Measurements from ENCODE around the gene PTMS. TPM values are rescaled to one million over a fixed set of nuclear protein-coding genes. Genes with fewer than 3 reads are reported as not detected.

Gene PTMS
- total and polyA plus RNA-seq, 8 donors: 41.0 to 276 (median 77.5) TPM

- Histone ChIP-seq H3K27me3 (no peaks in the 10 kb centered on the region), H3K4me3 (no peak overlapping the region), H3K4me1 (peaks cover 0 to 9% (median 0%) of the 10 kb centered on the region in 3 donors), H3K9me3 (no peaks in the 10 kb centered on the region), H3K27ac (no peak overlapping the region), H3K36me3 (no peaks in the 10 kb centered on the region)
- intact Hi-C loops (cut with DNase I): no loop called here
- ATAC-seq (no peak), FAIRE-seq (no peak), DNase-seq (no peak)
- no peak for TF ChIP-seq CTCF (IDR thresholded peaks at IDR 0.05)
- 86 to 93% methylated on average over 4 of the region's 4 CpGs for WGBS, 2 donors
Measured at GRCh38 chr12:6771091-6771495, 4.9 kb downstream of the PTMS start.

GRCh38 chr12:6771509-6772330 is 5.6 kb downstream of the PTMS start:
- no peaks in the 10 kb centered on the region for H3K36me3 ChIP-seq
- FAIRE-seq (no peak), ATAC-seq (no peak), DNase-seq (no peak)
- peaks cover 0 to 9% (median 0%) of the 10 kb centered on the region in 3 donors for H3K4me1 ChIP-seq
- 72 to 79% methylated on average over 12 of the region's 12 CpGs for WGBS, 2 donors
- no peak overlapping the region for H3K27ac ChIP-seq
- no peaks in the 10 kb centered on the region for H3K9me3 ChIP-seq
- H3K27me3 ChIP-seq: no peaks in the 10 kb centered on the region
- intact Hi-C loops (cut with DNase I): no loop called here
- H3K4me3 ChIP-seq: no peak overlapping the region
- no peak for TF ChIP-seq CTCF (IDR thresholded peaks at IDR 0.05)

- Histone ChIP-seq H3K4me3 (no peak within 1 kb of the TSS), H3K9me3 (no peaks in the 10 kb centered on the region), H3K27ac (no peak within 1 kb of the TSS), H3K36me3 (no peaks in the 10 kb centered on the region), H3K27me3 (no peaks in the 10 kb centered on the region), H3K4me1 (peaks cover 0 to 9% (median 0%) of the 10 kb centered on the region in 3 donors)
- intact Hi-C loops (cut with DNase I): no loop called here
- DNase-seq (no peak), FAIRE-seq (no peak), ATAC-seq (no peak)
- no peak for TF ChIP-seq CTCF (IDR thresholded peaks at IDR 0.05)
- 66 to 70% methylated on average over 12 to 15 of the region's 15 CpGs for WGBS, 2 donors
Measured at GRCh38 chr12:6772331-6772695, 6.2 kb downstream of the PTMS start, which contains the start of gene LAG3. Gene LAG3 (plus strand): TSS chr12:6772520. CDS start chr12:6772853, 333 bp downstream.

- Histone ChIP-seq H3K36me3 (no peaks in the 10 kb centered on the region), H3K27me3 (no peaks in the 10 kb centered on the region), H3K4me3 (peak overlapping the region in 1 of 4 donors; percentile 10), H3K4me1 (peaks cover 0 to 9% (median 0%) of the 10 kb centered on the region in 3 donors), H3K9me3 (no peaks in the 10 kb centered on the region), H3K27ac (no peak overlapping the region)
- intact Hi-C loops (cut with DNase I): no loop called here
- no peak for FAIRE-seq
- no peak for DNase-seq
- 74 to 75% methylated on average over 21 of the region's 21 CpGs for WGBS, 2 donors
- no peak for TF ChIP-seq CTCF (IDR thresholded peaks at IDR 0.05)
- no peak for ATAC-seq
Measured at GRCh38 chr12:6772726-6773589, 6.8 kb downstream of the PTMS start.

All from pancreas (tissue), 10 donors.